ENCODE results near the gene SKAP2.

The SKAP2 gene

GRCh38 chr7:26626687-26627086 lies 237.7 kb downstream of the SKAP2 start:
- H3K4me3 ChIP-seq (ENCODE audit: low read depth in 1 of 2, low read length in 1 of 2), result no peak overlapping the region
- H3K27ac ChIP-seq, result no peak overlapping the region
- no peaks in the 10 kb centered on the region for H3K9me3 ChIP-seq
- H3K4me1 ChIP-seq (ENCODE audit: control insufficient read depth in 1 of 2, insufficient read depth in 1 of 2, low read depth in 1 of 2, low read length in 1 of 2), result no peaks in the 10 kb centered on the region
- H3K36me3 ChIP-seq, result no peaks in the 10 kb centered on the region
- TF ChIP-seq CTCF (IDR thresholded peaks at IDR 0.05), result no peak
- H3K27me3 ChIP-seq, result no peaks in the 10 kb centered on the region

- TF ChIP-seq CTCF (IDR thresholded peaks at IDR 0.05), result no peak
- Histone ChIP-seq H3K9me3 (no peaks in the 10 kb centered on the region), H3K4me3 (ENCODE audit: low read depth in 1 of 2, low read length in 1 of 2) (no peak overlapping the region), H3K36me3 (no peaks in the 10 kb centered on the region), H3K4me1 (ENCODE audit: control insufficient read depth in 1 of 2, insufficient read depth in 1 of 2, low read depth in 1 of 2, low read length in 1 of 2) (no peaks in the 10 kb centered on the region), H3K27ac (no peak overlapping the region), H3K27me3 (no peaks in the 10 kb centered on the region)
These were observed 238.2 kb downstream of the SKAP2 start for GRCh38 chr7:26626156-26626555.

DNA sequence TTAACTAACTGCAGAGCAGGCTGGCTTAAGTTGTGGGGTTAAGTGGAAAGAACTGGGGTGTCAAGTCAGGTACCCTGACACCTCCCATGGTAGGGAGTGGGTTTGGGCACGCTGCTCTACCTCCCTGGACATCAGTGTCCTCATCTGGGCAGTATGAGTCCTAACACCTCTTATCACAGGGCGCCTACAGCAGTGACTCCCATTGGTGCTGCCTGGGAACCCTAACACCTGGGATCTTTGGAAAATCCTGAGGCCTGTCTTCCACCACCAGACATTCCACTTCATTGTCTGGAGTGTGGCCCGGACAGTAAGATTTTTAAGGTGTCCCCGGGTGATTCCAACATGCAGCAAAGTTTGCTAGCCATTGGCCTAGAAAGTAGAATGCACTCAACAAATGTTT lies 239.1 kb downstream of the SKAP2 start:
- no peak overlapping the region for H3K4me3 ChIP-seq (ENCODE audit: low read depth in 1 of 2, low read length in 1 of 2)
- H3K36me3 ChIP-seq, result no peaks in the 10 kb centered on the region
- TF ChIP-seq CTCF (IDR thresholded peaks at IDR 0.05), result no peak
- no peaks in the 10 kb centered on the region for H3K4me1 ChIP-seq (ENCODE audit: control insufficient read depth in 1 of 2, insufficient read depth in 1 of 2, low read depth in 1 of 2, low read length in 1 of 2)
- H3K27ac ChIP-seq, result no peak overlapping the region
- no peaks in the 10 kb centered on the region for H3K27me3 ChIP-seq
- no peaks in the 10 kb centered on the region for H3K9me3 ChIP-seq

DNA sequence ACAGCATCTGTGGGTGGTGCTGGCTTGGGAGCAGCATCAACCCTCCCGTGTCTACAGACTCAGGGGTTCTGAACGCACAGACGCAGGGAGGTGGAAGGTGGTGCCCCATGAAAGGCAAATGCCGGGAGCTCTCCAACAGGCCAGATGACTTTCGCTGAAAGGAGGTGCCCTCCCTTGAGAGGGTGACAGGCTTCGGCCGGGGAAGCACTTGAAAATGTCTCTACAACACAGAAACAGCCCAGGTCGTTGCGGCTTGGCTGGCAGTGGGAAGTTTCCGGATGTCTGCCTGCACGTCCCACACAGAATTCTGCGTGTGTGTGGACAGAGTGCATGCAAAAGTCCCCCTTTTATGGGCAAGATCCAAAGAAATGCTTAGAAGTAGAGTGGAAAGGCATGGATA lies 239.6 kb downstream of the SKAP2 start:
- no peaks in the 10 kb centered on the region for H3K4me1 ChIP-seq (ENCODE audit: control insufficient read depth in 1 of 2, insufficient read depth in 1 of 2, low read depth in 1 of 2, low read length in 1 of 2)
- no peaks in the 10 kb centered on the region for H3K36me3 ChIP-seq
- no peak overlapping the region for H3K27ac ChIP-seq
- H3K27me3 ChIP-seq, result no peaks in the 10 kb centered on the region
- no peaks in the 10 kb centered on the region for H3K9me3 ChIP-seq
- no peak overlapping the region for H3K4me3 ChIP-seq (ENCODE audit: low read depth in 1 of 2, low read length in 1 of 2)
- no peak for TF ChIP-seq CTCF (IDR thresholded peaks at IDR 0.05)

DNA sequence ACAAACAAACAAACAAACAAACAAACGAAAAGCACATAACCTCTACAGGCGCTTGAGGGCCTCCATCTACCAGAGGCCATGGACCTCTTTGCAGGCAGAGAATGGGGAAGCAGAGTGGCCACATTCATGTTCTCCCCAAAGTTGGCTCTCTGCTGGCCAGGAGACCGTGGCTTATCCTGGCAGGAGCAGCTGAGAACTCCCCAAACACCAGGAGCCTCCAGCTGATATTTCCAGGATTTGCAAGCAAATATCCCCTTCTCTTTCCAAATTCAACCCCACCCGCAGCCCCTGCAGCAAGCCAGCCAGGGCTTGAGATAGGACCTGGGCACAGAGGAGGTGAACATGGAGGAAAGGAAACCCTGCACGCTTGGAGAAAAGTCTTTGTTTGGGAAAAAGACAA lies 240.0 kb downstream of the SKAP2 start:
- H3K9me3 ChIP-seq, result no peaks in the 10 kb centered on the region
- no peaks in the 10 kb centered on the region for H3K27me3 ChIP-seq
- no peaks in the 10 kb centered on the region for H3K36me3 ChIP-seq
- H3K4me1 ChIP-seq (ENCODE audit: control insufficient read depth in 1 of 2, insufficient read depth in 1 of 2, low read depth in 1 of 2, low read length in 1 of 2), result no peaks in the 10 kb centered on the region
- no peak for TF ChIP-seq CTCF (IDR thresholded peaks at IDR 0.05)
- no peak overlapping the region for H3K27ac ChIP-seq
- no peak overlapping the region for H3K4me3 ChIP-seq (ENCODE audit: low read depth in 1 of 2, low read length in 1 of 2)

- Histone ChIP-seq H3K27me3 (no peaks in the 10 kb centered on the region), H3K9me3 (no peaks in the 10 kb centered on the region), H3K36me3 (no peaks in the 10 kb centered on the region), H3K4me3 (ENCODE audit: low read depth in 1 of 2, low read length in 1 of 2) (no peak overlapping the region), H3K4me1 (ENCODE audit: control insufficient read depth in 1 of 2, insufficient read depth in 1 of 2, low read depth in 1 of 2, low read length in 1 of 2) (no peaks in the 10 kb centered on the region), H3K27ac (no peak overlapping the region)
- TF ChIP-seq CTCF (IDR thresholded peaks at IDR 0.05), result no peak
These were observed 244.0 kb downstream of the SKAP2 start for GRCh38 chr7:26620352-26620751.
